Upper lobe of left lung (tissue), 4 donors: ENCODE data around the gene ASPRV1.

Source experiments
- CTCF ChIP-seq, 6 experiments: fragments of 450-650 bp in 4 of 6; fragments of 200-600 bp in 2 of 6; sonication (generic) in 2 of 6; IDR thresholded peaks; one replicate each; pipeline ENCODE4 v1.5.1; 2016 to 2019; ENCODE audit warnings: antibody characterized with exemption in 6 of 6
- POLR2AphosphoS5 ChIP-seq, 2 donors: sonication (generic); formaldehyde crosslinking; IDR thresholded peaks; one replicate each; pipeline ENCODE4 v1.5.1; 2017; ENCODE audit warnings: antibody characterized with exemption in 2 of 2

- TF ChIP-seq CTCF (IDR thresholded peaks at IDR 0.05), result no peak
- no peak for TF ChIP-seq POLR2AphosphoS5 (IDR thresholded peaks at IDR 0.05)
These were observed 31.7 kb upstream of the ASPRV1 start for GRCh38 chr2:69993048-69993565.
